Measurements from ENCODE around the gene CWC22.

CWC22 gene

GRCh38 chr2:180004731-180005130, 2.4 kb downstream of the CWC22 start:
- no peak overlapping the region for H3K4me3 ChIP-seq (ENCODE audit: low read length in 2 of 2)
- no peak overlapping the region for H3K27ac ChIP-seq (ENCODE audit: low read depth in 2 of 2, low read length in 2 of 2)
- H3K27me3 ChIP-seq (ENCODE audit: control insufficient read depth in 2 of 2, insufficient read depth in 2 of 2, low read length in 2 of 2): no peaks in the 10 kb centered on the region
- H3K4me1 ChIP-seq (ENCODE audit: control insufficient read depth in 2 of 2, insufficient read depth in 2 of 2, low read length in 2 of 2): peaks cover 7 to 12% of the 10 kb centered on the region in 2 donors
- H3K36me3 ChIP-seq (ENCODE audit: control insufficient read depth in 2 of 2, insufficient read depth in 2 of 2, low read length in 2 of 2): no peaks in the 10 kb centered on the region
- no peak overlapping the region for H3K9ac ChIP-seq (ENCODE audit: low read depth in 1 of 2, low read length in 2 of 2)
- no peaks in the 10 kb centered on the region for H3K9me3 ChIP-seq (ENCODE audit: control insufficient read depth in 2 of 2, low read length in 2 of 2)

GRCh38 chr2:180003559-180003958, 3.5 kb downstream of the CWC22 start:
- no peaks in the 10 kb centered on the region for H3K9me3 ChIP-seq (ENCODE audit: control insufficient read depth in 2 of 2, low read length in 2 of 2)
- no peaks in the 10 kb centered on the region for H3K36me3 ChIP-seq (ENCODE audit: control insufficient read depth in 2 of 2, insufficient read depth in 2 of 2, low read length in 2 of 2)
- no peaks in the 10 kb centered on the region for H3K27me3 ChIP-seq (ENCODE audit: control insufficient read depth in 2 of 2, insufficient read depth in 2 of 2, low read length in 2 of 2)
- no peak overlapping the region for H3K9ac ChIP-seq (ENCODE audit: low read depth in 1 of 2, low read length in 2 of 2)
- peaks cover 7 to 12% of the 10 kb centered on the region in 2 donors for H3K4me1 ChIP-seq (ENCODE audit: control insufficient read depth in 2 of 2, insufficient read depth in 2 of 2, low read length in 2 of 2)
- no peak overlapping the region for H3K4me3 ChIP-seq (ENCODE audit: low read length in 2 of 2)
- no peak overlapping the region for H3K27ac ChIP-seq (ENCODE audit: low read depth in 2 of 2, low read length in 2 of 2)

GRCh38 chr2:180003073-180003472, 4.0 kb downstream of the CWC22 start:
- H3K4me3 ChIP-seq (ENCODE audit: low read length in 2 of 2): no peak overlapping the region
- no peaks in the 10 kb centered on the region for H3K36me3 ChIP-seq (ENCODE audit: control insufficient read depth in 2 of 2, insufficient read depth in 2 of 2, low read length in 2 of 2)
- no peak overlapping the region for H3K27ac ChIP-seq (ENCODE audit: low read depth in 2 of 2, low read length in 2 of 2)
- H3K9me3 ChIP-seq (ENCODE audit: control insufficient read depth in 2 of 2, low read length in 2 of 2): no peaks in the 10 kb centered on the region
- H3K9ac ChIP-seq (ENCODE audit: low read depth in 1 of 2, low read length in 2 of 2): no peak overlapping the region
- peaks cover 7 to 12% of the 10 kb centered on the region in 2 donors for H3K4me1 ChIP-seq (ENCODE audit: control insufficient read depth in 2 of 2, insufficient read depth in 2 of 2, low read length in 2 of 2)
- H3K27me3 ChIP-seq (ENCODE audit: control insufficient read depth in 2 of 2, insufficient read depth in 2 of 2, low read length in 2 of 2): no peaks in the 10 kb centered on the region

- Histone ChIP-seq H3K36me3 (ENCODE audit: control insufficient read depth in 2 of 2, insufficient read depth in 2 of 2, low read length in 2 of 2) (no peaks in the 10 kb centered on the region), H3K9ac (ENCODE audit: low read depth in 1 of 2, low read length in 2 of 2) (no peak overlapping the region)
Measured at GRCh38 chr2:180002198-180002770, 4.8 kb downstream of the CWC22 start.

GRCh38 chr2:180001726-180002125, 5.4 kb downstream of the CWC22 start:
- Histone ChIP-seq H3K27ac (ENCODE audit: low read depth in 2 of 2, low read length in 2 of 2) (no peak overlapping the region), H3K27me3 (ENCODE audit: control insufficient read depth in 2 of 2, insufficient read depth in 2 of 2, low read length in 2 of 2) (no peaks in the 10 kb centered on the region), H3K4me1 (ENCODE audit: control insufficient read depth in 2 of 2, insufficient read depth in 2 of 2, low read length in 2 of 2) (peaks cover 7 to 12% of the 10 kb centered on the region in 2 donors), H3K9ac (ENCODE audit: low read depth in 1 of 2, low read length in 2 of 2) (no peak overlapping the region), H3K36me3 (ENCODE audit: control insufficient read depth in 2 of 2, insufficient read depth in 2 of 2, low read length in 2 of 2) (no peaks in the 10 kb centered on the region), H3K9me3 (ENCODE audit: control insufficient read depth in 2 of 2, low read length in 2 of 2) (no peaks in the 10 kb centered on the region), H3K4me3 (ENCODE audit: low read length in 2 of 2) (no peak overlapping the region)

More at GRCh38 chr2:180002198-180002770, 4.8 kb downstream of the CWC22 start:
- Histone ChIP-seq H3K27ac (ENCODE audit: low read depth in 2 of 2, low read length in 2 of 2) (no peak overlapping the region), H3K9me3 (ENCODE audit: control insufficient read depth in 2 of 2, low read length in 2 of 2) (no peaks in the 10 kb centered on the region), H3K4me1 (ENCODE audit: control insufficient read depth in 2 of 2, insufficient read depth in 2 of 2, low read length in 2 of 2) (peaks cover 7 to 12% of the 10 kb centered on the region in 2 donors), H3K4me3 (ENCODE audit: low read length in 2 of 2) (no peak overlapping the region), H3K27me3 (ENCODE audit: control insufficient read depth in 2 of 2, insufficient read depth in 2 of 2, low read length in 2 of 2) (no peaks in the 10 kb centered on the region)

GRCh38 chr2:180000434-180000833, 6.7 kb downstream of the CWC22 start:
- Histone ChIP-seq H3K4me1 (ENCODE audit: control insufficient read depth in 2 of 2, insufficient read depth in 2 of 2, low read length in 2 of 2) (peaks cover 0 to 2% of the 10 kb centered on the region in 2 donors), H3K9ac (ENCODE audit: low read depth in 1 of 2, low read length in 2 of 2) (no peak overlapping the region), H3K9me3 (ENCODE audit: control insufficient read depth in 2 of 2, low read length in 2 of 2) (no peaks in the 10 kb centered on the region), H3K4me3 (ENCODE audit: low read length in 2 of 2) (no peak overlapping the region), H3K36me3 (ENCODE audit: control insufficient read depth in 2 of 2, insufficient read depth in 2 of 2, low read length in 2 of 2) (no peaks in the 10 kb centered on the region), H3K27ac (ENCODE audit: low read depth in 2 of 2, low read length in 2 of 2) (no peak overlapping the region), H3K27me3 (ENCODE audit: control insufficient read depth in 2 of 2, insufficient read depth in 2 of 2, low read length in 2 of 2) (no peaks in the 10 kb centered on the region)

GRCh38 chr2:179999000-179999399, 8.1 kb downstream of the CWC22 start:
- Histone ChIP-seq H3K27ac (ENCODE audit: low read depth in 2 of 2, low read length in 2 of 2) (no peak overlapping the region), H3K27me3 (ENCODE audit: control insufficient read depth in 2 of 2, insufficient read depth in 2 of 2, low read length in 2 of 2) (no peaks in the 10 kb centered on the region), H3K36me3 (ENCODE audit: control insufficient read depth in 2 of 2, insufficient read depth in 2 of 2, low read length in 2 of 2) (no peaks in the 10 kb centered on the region), H3K4me3 (ENCODE audit: low read length in 2 of 2) (no peak overlapping the region), H3K9ac (ENCODE audit: low read depth in 1 of 2, low read length in 2 of 2) (no peak overlapping the region), H3K4me1 (ENCODE audit: control insufficient read depth in 2 of 2, insufficient read depth in 2 of 2, low read length in 2 of 2) (no peaks in the 10 kb centered on the region), H3K9me3 (ENCODE audit: control insufficient read depth in 2 of 2, low read length in 2 of 2) (no peaks in the 10 kb centered on the region)

GRCh38 chr2:179995741-179996515, 11.2 kb downstream of the CWC22 start:
- no peak overlapping the region for H3K9ac ChIP-seq (ENCODE audit: low read depth in 1 of 2, low read length in 2 of 2)
- no peak overlapping the region for H3K27ac ChIP-seq (ENCODE audit: low read depth in 2 of 2, low read length in 2 of 2)
- no peaks in the 10 kb centered on the region for H3K27me3 ChIP-seq (ENCODE audit: control insufficient read depth in 2 of 2, insufficient read depth in 2 of 2, low read length in 2 of 2)
- no peak overlapping the region for H3K4me3 ChIP-seq (ENCODE audit: low read length in 2 of 2)
- no peaks in the 10 kb centered on the region for H3K9me3 ChIP-seq (ENCODE audit: control insufficient read depth in 2 of 2, low read length in 2 of 2)
- no peaks in the 10 kb centered on the region for H3K4me1 ChIP-seq (ENCODE audit: control insufficient read depth in 2 of 2, insufficient read depth in 2 of 2, low read length in 2 of 2)
- H3K36me3 ChIP-seq (ENCODE audit: control insufficient read depth in 2 of 2, insufficient read depth in 2 of 2, low read length in 2 of 2): peaks cover 19% of the 10 kb centered on the region in 2 donors

- H3K9ac ChIP-seq (ENCODE audit: low read depth in 1 of 2, low read length in 2 of 2): no peak overlapping the region
- no peaks in the 10 kb centered on the region for H3K9me3 ChIP-seq (ENCODE audit: control insufficient read depth in 2 of 2, low read length in 2 of 2)
- H3K4me1 ChIP-seq (ENCODE audit: control insufficient read depth in 2 of 2, insufficient read depth in 2 of 2, low read length in 2 of 2): no peaks in the 10 kb centered on the region
- no peak overlapping the region for H3K27ac ChIP-seq (ENCODE audit: low read depth in 2 of 2, low read length in 2 of 2)
- no peak overlapping the region for H3K4me3 ChIP-seq (ENCODE audit: low read length in 2 of 2)
- peaks cover 28 to 31% of the 10 kb centered on the region in 2 donors for H3K36me3 ChIP-seq (ENCODE audit: control insufficient read depth in 2 of 2, insufficient read depth in 2 of 2, low read length in 2 of 2)
- H3K27me3 ChIP-seq (ENCODE audit: control insufficient read depth in 2 of 2, insufficient read depth in 2 of 2, low read length in 2 of 2): no peaks in the 10 kb centered on the region
Measured at GRCh38 chr2:179991344-179991743, 15.8 kb downstream of the CWC22 start.

- H3K36me3 ChIP-seq (ENCODE audit: control insufficient read depth in 2 of 2, insufficient read depth in 2 of 2, low read length in 2 of 2): peaks cover 28 to 34% of the 10 kb centered on the region in 2 donors
- no peak overlapping the region for H3K9ac ChIP-seq (ENCODE audit: low read depth in 1 of 2, low read length in 2 of 2)
- no peak overlapping the region for H3K4me3 ChIP-seq (ENCODE audit: low read length in 2 of 2)
- H3K4me1 ChIP-seq (ENCODE audit: control insufficient read depth in 2 of 2, insufficient read depth in 2 of 2, low read length in 2 of 2): no peaks in the 10 kb centered on the region
- no peaks in the 10 kb centered on the region for H3K27me3 ChIP-seq (ENCODE audit: control insufficient read depth in 2 of 2, insufficient read depth in 2 of 2, low read length in 2 of 2)
- no peak overlapping the region for H3K27ac ChIP-seq (ENCODE audit: low read depth in 2 of 2, low read length in 2 of 2)
- H3K9me3 ChIP-seq (ENCODE audit: control insufficient read depth in 2 of 2, low read length in 2 of 2): no peaks in the 10 kb centered on the region
Measured at GRCh38 chr2:179990676-179991317, 16.3 kb downstream of the CWC22 start.
